ENCODE measurements around the gene FGD5. TPM values are rescaled to one million over a fixed set of nuclear protein-coding genes. Genes with fewer than 3 reads are reported as not detected.

Gene FGD5
- polyA plus RNA-seq, 1 of the 3 experiments (the other 2 are of a cell fraction), result not detected

- TF ChIP-seq RFX5 (IDR thresholded peaks at IDR 0.05; ENCODE audit: low read length) (no peak), SMC3 (IDR thresholded peaks at IDR 0.05; ENCODE audit: low read depth, low read length) (no peak), SIN3A (IDR thresholded peaks at IDR 0.05; ENCODE audit: borderline replicate concordance, low read depth, low read length) (no peak), YY1 (IDR thresholded peaks at IDR 0.05; ENCODE audit: low read depth) (no peak), FOSL2 (IDR thresholded peaks at IDR 0.05; ENCODE audit: borderline replicate concordance, low read depth) (no peak), RXRA (IDR thresholded peaks at IDR 0.05; ENCODE audit: borderline replicate concordance, low read depth) (no peak)
Observed at GRCh38 chr3:14913071-14913925, 94.5 kb downstream of the FGD5 start (continued).

GRCh38 chr3:14913926-14914778 is 95.4 kb downstream of the FGD5 start:
- ChIA-PET CTCF (interaction anchor here (0.6 to 7.2 kb wide), 38 partner anchors 8 to 406 kb away, joined by 3 to 105 read pairs (median 4); partner anchors contain the start of genes C3orf20 and CCDC174), POLR2A (interaction anchor here (1.0 to 1.6 kb wide), 2 partner anchors 130 to 263 kb away, joined by 3 to 5 read pairs; partner anchors contain the start of gene CCDC174)
- no peak overlapping the region for H2AFZ ChIP-seq (ENCODE audit: low read depth)
- 61% methylated on average over 10 of the region's 14 CpGs for WGBS (ENCODE audit: low lambda C conversion rate)
- peak; percentile 76 for DNase-seq
- no peaks in the 10 kb centered on the region for H3K79me2 ChIP-seq (ENCODE audit: insufficient read depth)
- peaks cover 0 to 26% of the 10 kb centered on the region in 2 experiments; a peak in 1 of 4 replicates for H3K4me1 ChIP-seq (ENCODE audit: control insufficient read depth in 1 of 2, insufficient read depth in 2 of 2, low read depth in 1 of 2, low read length in 1 of 2)
- H3K4me3 ChIP-seq (ENCODE audit: low read depth in 2 of 2, low read length in 1 of 2), result no peak overlapping the region; a peak in 1 of 4 replicates
- H3K9me2 ChIP-seq, result no peaks in the 10 kb centered on the region
- H4K20me1 ChIP-seq (ENCODE audit: insufficient read depth), result no peaks in the 10 kb centered on the region
- no peak overlapping the region for H3K27ac ChIP-seq (ENCODE audit: low read depth in 2 of 2, low read length in 1 of 2)
- H3K27me3 ChIP-seq (ENCODE audit: insufficient read depth), result peaks cover 9% of the 10 kb centered on the region; the same call in 1 of the 2 replicates
- no peak overlapping the region for H3K9ac ChIP-seq
- no peak overlapping the region for H3K4me2 ChIP-seq
- H3F3A ChIP-seq (replicated peaks; ENCODE audit: insufficient read depth), result no peaks in the 10 kb centered on the region
- H3K36me3 ChIP-seq (replicated peaks in 1 of 2; ENCODE audit: control insufficient read depth in 1 of 2, insufficient read depth in 2 of 2, low read length in 1 of 2), result no peaks in the 10 kb centered on the region
- no peaks in the 10 kb centered on the region for H3K9me3 ChIP-seq
- TF ChIP-seq USF2 (IDR thresholded peaks at IDR 0.05; ENCODE audit: borderline replicate concordance, low read depth, low read length) (no peak), TCF12 (IDR thresholded peaks at IDR 0.05) (no peak), EP300 (IDR thresholded peaks at IDR 0.05; ENCODE audit: borderline replicate concordance in 1 of 2, low read depth in 1 of 2, low read length in 1 of 2) (peak in 1 of 2 experiments; percentile 31; a peak in 1 of 4 replicates), NFIC (IDR thresholded peaks at IDR 0.05; ENCODE audit: borderline replicate concordance) (no peak), GABPA (IDR thresholded peaks at IDR 0.05; ENCODE audit: low read depth) (no peak), FOSL2 (IDR thresholded peaks at IDR 0.05; ENCODE audit: borderline replicate concordance, low read depth) (no peak), REST (IDR thresholded peaks at IDR 0.05; ENCODE audit: low read depth, low read length) (no peak), RFX5 (IDR thresholded peaks at IDR 0.05; ENCODE audit: low read length) (no peak), USF1 (IDR thresholded peaks at IDR 0.05; ENCODE audit: borderline replicate concordance, low read depth) (no peak), TEAD4 (IDR thresholded peaks at IDR 0.05; ENCODE audit: borderline replicate concordance, insufficient read depth) (no peak), MXI1 (IDR thresholded peaks at IDR 0.05; ENCODE audit: low read depth, low read length) (no peak), RCOR1 (IDR thresholded peaks at IDR 0.05; ENCODE audit: low read length) (peak; percentile 43; the same call in 1 of the 2 replicates), EZH2phosphoT487 (IDR thresholded peaks at IDR 0.05; ENCODE audit: borderline replicate concordance, low read depth) (no peak), PBX3 (IDR thresholded peaks at IDR 0.05) (no peak), ZBTB33 (IDR thresholded peaks at IDR 0.05; ENCODE audit: borderline replicate concordance, low read depth) (no peak)

Data from SK-N-SH (cell line).